ENCODE results near the gene UBE3A.

GRCh38 chr15:25325187-25325586 lies 113.6 kb downstream of the UBE3A start:
- TF ChIP-seq BHLHE40 (IDR thresholded peaks at IDR 0.05; ENCODE audit: borderline replicate concordance): no peak
- no peak for TF ChIP-seq SP1 (IDR thresholded peaks at IDR 0.05)
- no peak for TF ChIP-seq TARDBP (IDR thresholded peaks at IDR 0.05)
- no peak for TF ChIP-seq LEF1 (IDR thresholded peaks at IDR 0.05; ENCODE audit: borderline replicate concordance)
- TF ChIP-seq SUZ12 (IDR thresholded peaks at IDR 0.05): no peak
- no peak for TF ChIP-seq FOXA1 (IDR thresholded peaks at IDR 0.05)
- TF ChIP-seq ELF4 (IDR thresholded peaks at IDR 0.05): no peak
- TF ChIP-seq FOXM1 (IDR thresholded peaks at IDR 0.05; ENCODE audit: borderline replicate concordance): no peak
- TF ChIP-seq FOXK2 (IDR thresholded peaks at IDR 0.05): no peak
- TF ChIP-seq ARNT (IDR thresholded peaks at IDR 0.05): no peak
- TF ChIP-seq ZNF384 (IDR thresholded peaks at IDR 0.05): no peak

Data from HEK293T (cell line).